Measurements from ENCODE around the gene EIF6.
"Not testable (repeated sequence)": the region's sequence is repeated elsewhere in the genome, so short reads cannot be mapped to it uniquely, and the experiment has no call there.

EIF6 gene

GRCh38 chr20:35273449-35274171 lies 11.0 kb downstream of the EIF6 start:
- H3K27ac Mint-ChIP-seq: peak overlapping the region; percentile 31
- ATAC-seq (replicated peaks) (no peak), DNase-seq (no peak)
- peaks cover 16 to 39% of the 10 kb centered on the region in 2 donors for H3K4me1 Mint-ChIP-seq
- H3K4me3 Mint-ChIP-seq: no peak overlapping the region
- H3K36me3 Mint-ChIP-seq: peaks cover 34 to 52% of the 10 kb centered on the region in 2 donors
- H3K27me3 Mint-ChIP-seq: no peaks in the 10 kb centered on the region
- H3K9me3 Mint-ChIP-seq: no peaks in the 10 kb centered on the region

DNA sequence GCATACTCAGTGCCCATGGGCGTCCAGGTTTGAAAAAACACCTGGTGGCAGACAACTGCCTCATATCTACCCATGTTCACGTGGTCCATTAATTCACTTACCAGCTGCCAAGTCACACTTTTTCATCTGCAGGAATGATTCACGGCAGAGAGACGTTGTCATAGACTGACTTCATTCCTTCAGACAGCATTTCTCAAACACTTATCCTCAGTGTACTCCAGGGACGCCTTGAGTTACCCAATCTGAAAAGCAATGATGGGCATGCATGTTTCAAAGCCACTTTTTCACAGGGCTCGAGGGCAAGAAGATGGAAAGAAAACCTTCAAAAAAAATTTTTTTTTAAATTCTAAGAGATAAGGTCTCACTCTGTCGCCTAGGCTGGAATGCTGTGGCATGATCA lies 12.7 kb downstream of the EIF6 start:
- peaks cover 17 to 44% of the 10 kb centered on the region in 2 donors for H3K4me1 Mint-ChIP-seq
- H3K27me3 Mint-ChIP-seq: no peaks in the 10 kb centered on the region
- H3K9me3 Mint-ChIP-seq: no peaks in the 10 kb centered on the region
- ATAC-seq (replicated peaks): no peak
- H3K36me3 Mint-ChIP-seq: peaks cover 32 to 46% of the 10 kb centered on the region in 2 donors
- no peak for DNase-seq
- H3K27ac Mint-ChIP-seq: no peak overlapping the region
- H3K4me3 Mint-ChIP-seq: no peak overlapping the region

DNA sequence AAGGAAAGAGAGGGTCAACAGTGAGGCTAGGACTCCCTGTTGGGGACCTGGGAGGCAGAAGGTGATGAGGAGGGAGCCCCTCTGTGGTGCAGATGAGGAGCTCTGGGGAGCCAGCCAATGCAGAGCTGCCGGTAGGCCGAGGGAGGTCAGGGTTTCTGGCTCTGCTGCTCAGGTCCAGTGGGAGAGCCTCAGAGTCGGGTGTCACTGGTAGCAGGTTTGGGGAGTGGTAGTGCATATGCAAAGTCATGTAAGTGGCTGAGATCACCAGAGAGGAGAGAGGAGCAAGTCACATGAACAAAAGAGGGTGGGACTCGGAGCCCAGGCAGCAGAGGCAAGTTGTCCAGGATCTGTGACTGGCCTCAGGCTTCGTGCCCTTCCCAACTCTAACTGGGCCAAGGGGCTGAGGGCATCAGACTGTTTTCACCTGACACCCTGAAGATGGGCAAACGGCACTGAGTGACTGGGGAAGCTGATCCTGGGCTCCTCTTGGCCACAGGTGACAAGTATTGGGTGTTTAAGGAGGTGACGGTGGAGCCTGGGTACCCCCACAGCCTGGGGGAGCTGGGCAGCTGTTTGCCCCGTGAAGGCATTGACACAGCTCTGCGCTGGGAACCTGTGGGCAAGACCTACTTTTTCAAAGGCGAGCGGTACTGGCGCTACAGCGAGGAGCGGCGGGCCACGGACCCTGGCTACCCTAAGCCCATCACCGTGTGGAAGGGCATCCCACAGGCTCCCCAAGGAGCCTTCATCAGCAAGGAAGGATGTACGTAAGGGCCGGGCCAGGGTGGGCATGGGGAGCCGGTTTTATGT lies 13.3 kb downstream of the EIF6 start:
- H3K4me1 Mint-ChIP-seq: peaks cover 15 to 39% of the 10 kb centered on the region in 2 donors
- H3K4me3 Mint-ChIP-seq: no peak overlapping the region
- no peaks in the 10 kb centered on the region for H3K27me3 Mint-ChIP-seq
- H3K27ac Mint-ChIP-seq: peak overlapping the region; percentile 48
- no peaks in the 10 kb centered on the region for H3K9me3 Mint-ChIP-seq
- no peak for DNase-seq
- H3K36me3 Mint-ChIP-seq: peaks cover 35 to 52% of the 10 kb centered on the region in 2 donors
- ATAC-seq (replicated peaks): no peak

DNA sequence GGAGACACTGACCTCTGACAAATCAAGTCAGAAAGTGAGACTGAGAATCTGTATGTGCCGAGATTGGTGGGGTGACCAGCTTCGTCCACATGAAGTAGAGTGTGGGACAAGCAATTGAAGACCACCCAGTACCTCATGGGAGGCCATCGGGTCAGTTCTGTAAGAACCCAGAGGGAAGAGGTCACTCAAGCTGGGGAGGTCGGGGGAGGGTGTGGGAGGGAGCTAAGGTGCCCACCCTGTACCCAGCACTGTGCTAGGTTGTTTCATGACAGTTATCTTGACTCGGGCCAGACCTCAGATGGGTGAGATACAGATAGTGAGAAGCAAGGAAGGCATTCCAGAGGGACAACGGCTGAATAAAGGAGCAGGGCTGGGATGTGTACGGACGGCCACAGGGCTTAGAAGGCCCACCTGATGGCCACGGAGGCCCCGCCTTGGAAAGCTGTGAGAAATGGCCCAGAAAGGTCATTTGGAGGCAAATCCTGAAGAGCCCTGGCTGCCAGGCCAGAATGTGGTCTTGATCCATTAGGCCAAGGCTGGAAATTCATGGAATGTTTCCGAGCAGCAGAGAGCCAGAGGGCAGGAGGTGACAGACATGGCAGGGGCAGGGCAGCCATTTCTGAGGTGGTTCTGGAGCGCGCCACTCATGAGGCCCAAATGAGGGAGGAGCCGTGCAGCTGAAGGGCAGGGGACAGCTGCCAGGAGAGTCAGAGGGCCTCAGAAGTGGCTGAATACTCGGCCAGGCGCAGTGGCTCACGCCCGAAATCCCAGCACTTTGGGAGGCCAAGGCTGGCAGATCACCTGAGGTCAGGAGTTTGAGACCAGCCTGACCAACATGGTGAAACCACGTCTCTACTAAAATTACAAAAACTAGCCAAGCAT lies 14.3 kb downstream of the EIF6 start:
- Mint-ChIP-seq H3K36me3 (peaks cover 35 to 50% of the 10 kb centered on the region in 2 donors), H3K9me3 (no peaks in the 10 kb centered on the region), H3K27ac (no peak overlapping the region), H3K4me1 (peaks cover 11 to 36% of the 10 kb centered on the region in 2 donors), H3K27me3 (no peaks in the 10 kb centered on the region), H3K4me3 (no peak overlapping the region)
- no peak for DNase-seq
- ATAC-seq (replicated peaks): no peak

- no peaks in the 10 kb centered on the region for H3K9me3 Mint-ChIP-seq
- ATAC-seq (replicated peaks) (peak; percentile 78 to 80), DNase-seq (no peak)
- no peaks in the 10 kb centered on the region for H3K27me3 Mint-ChIP-seq
- H3K4me1 Mint-ChIP-seq: peaks cover 12 to 35% of the 10 kb centered on the region in 2 donors
- peak overlapping the region; percentile 25 for H3K27ac Mint-ChIP-seq
- H3K4me3 Mint-ChIP-seq: no peak overlapping the region
- peaks cover 39 to 50% of the 10 kb centered on the region in 2 donors for H3K36me3 Mint-ChIP-seq
Measured at GRCh38 chr20:35269055-35269781, 15.4 kb downstream of the EIF6 start.

- H3K36me3 Mint-ChIP-seq: peaks cover 34 to 48% of the 10 kb centered on the region in 2 donors
- H3K27ac Mint-ChIP-seq: no peak overlapping the region
- ATAC-seq (replicated peaks): no peak
Measured at GRCh38 chr20:35267092-35267491, 17.5 kb downstream of the EIF6 start.

GRCh38 chr20:35264755-35265154 lies 19.8 kb downstream of the EIF6 start:
- peak overlapping the region; percentile 75 for H3K27ac Mint-ChIP-seq
- ATAC-seq (replicated peaks): no peak
- H3K4me1 Mint-ChIP-seq: peaks cover 14 to 21% of the 10 kb centered on the region in 2 donors
- no peak for DNase-seq
- H3K27me3 Mint-ChIP-seq: no peaks in the 10 kb centered on the region
- no peak overlapping the region for H3K4me3 Mint-ChIP-seq
- H3K9me3 Mint-ChIP-seq: no peaks in the 10 kb centered on the region
- peaks cover 25 to 36% of the 10 kb centered on the region in 2 donors for H3K36me3 Mint-ChIP-seq

More at GRCh38 chr20:35267092-35267491, 17.5 kb downstream of the EIF6 start:
- H3K4me3 Mint-ChIP-seq: no peak overlapping the region
- H3K9me3 Mint-ChIP-seq: no peaks in the 10 kb centered on the region
- no peak for DNase-seq
- peaks cover 14 to 21% of the 10 kb centered on the region in 2 donors for H3K4me1 Mint-ChIP-seq
- no peaks in the 10 kb centered on the region for H3K27me3 Mint-ChIP-seq

DNA sequence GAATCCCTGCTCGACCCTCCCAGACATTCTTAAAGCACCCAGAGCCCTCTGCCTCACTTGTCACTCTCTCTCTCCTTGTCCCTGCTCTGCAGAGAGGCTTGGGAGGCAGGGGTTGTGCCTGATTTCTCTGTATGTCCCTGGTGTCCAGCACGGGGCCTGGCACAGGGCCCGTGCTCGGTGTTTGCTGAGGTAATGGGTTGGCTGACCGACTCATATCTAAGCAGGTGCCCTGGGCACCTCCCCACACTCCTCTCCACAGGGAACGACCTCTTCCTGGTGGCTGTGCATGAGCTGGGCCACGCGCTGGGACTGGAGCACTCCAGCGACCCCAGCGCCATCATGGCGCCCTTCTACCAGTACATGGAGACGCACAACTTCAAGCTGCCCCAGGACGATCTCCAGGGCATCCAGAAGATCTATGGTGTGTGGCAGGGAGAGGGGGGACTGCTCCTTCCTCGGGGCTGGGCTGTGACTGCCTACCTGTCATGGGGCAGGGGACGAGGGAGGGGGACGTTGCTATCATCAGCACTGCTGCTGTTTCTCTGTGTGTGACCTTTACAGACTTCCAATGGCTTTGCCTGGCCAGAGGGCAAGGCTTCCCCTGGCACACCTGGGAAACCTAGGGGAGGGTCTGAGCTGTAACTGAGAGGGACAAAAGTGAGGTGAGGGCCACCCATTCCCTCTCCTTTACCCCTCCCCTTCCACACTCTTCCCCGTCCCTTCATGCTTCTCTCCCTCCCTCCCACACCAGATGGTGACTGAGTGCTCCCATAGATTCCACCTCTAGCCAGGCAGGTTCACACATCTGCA lies 20.8 kb downstream of the EIF6 start:
- H3K36me3 Mint-ChIP-seq: peaks cover 25 to 30% of the 10 kb centered on the region in 2 donors
- H3K9me3 Mint-ChIP-seq: no peaks in the 10 kb centered on the region
- no peaks in the 10 kb centered on the region for H3K27me3 Mint-ChIP-seq
- ATAC-seq (replicated peaks) (no peak), DNase-seq (no peak)
- peak overlapping the region; percentile 75 for H3K27ac Mint-ChIP-seq
- H3K4me3 Mint-ChIP-seq: no peak overlapping the region
- H3K4me1 Mint-ChIP-seq: peaks cover 10 to 13% of the 10 kb centered on the region in 2 donors

GRCh38 chr20:35262731-35263531 lies 21.6 kb downstream of the EIF6 start:
- not testable (repeated sequence) for ATAC-seq (replicated peaks); DNase-seq; H3K4me3 Mint-ChIP-seq; H3K9me3 Mint-ChIP-seq; H3K27me3 Mint-ChIP-seq; H3K4me1 Mint-ChIP-seq
- peak overlapping the region; percentile 75 for H3K27ac Mint-ChIP-seq
- H3K36me3 Mint-ChIP-seq: peaks cover 24 to 30% of the 10 kb centered on the region in 2 donors

DNA sequence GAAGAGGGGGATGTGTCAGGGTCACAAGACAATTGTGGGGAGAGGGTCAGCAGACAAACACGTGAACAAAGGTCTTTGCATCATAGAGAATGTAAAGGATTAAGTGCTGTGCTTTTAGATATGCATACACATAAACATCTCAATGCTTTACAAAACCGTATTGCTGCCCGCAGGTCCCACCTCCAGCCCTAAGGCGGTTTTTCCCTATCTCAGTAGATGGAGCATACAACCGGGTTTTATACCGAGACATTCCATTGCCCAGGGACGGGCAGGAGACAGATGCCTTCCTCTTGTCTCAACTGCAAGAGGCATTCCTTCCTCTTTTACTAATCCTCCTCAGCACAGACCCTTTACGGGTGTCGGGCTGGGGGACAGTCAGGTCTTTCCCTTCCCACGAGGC lies 22.3 kb downstream of the EIF6 start:
- not testable (repeated sequence) for H3K4me1 Mint-ChIP-seq

GRCh38 chr20:35260426-35260825 lies 24.1 kb downstream of the EIF6 start:
- Mint-ChIP-seq H3K27me3 (no peaks in the 10 kb centered on the region), H3K36me3 (peaks cover 17 to 18% of the 10 kb centered on the region in 2 donors), H3K27ac (no peak overlapping the region), H3K4me1 (peaks cover 0 to 3% of the 10 kb centered on the region in 2 donors), H3K9me3 (no peaks in the 10 kb centered on the region), H3K4me3 (no peak overlapping the region)
- DNase-seq: no peak
- no peak for ATAC-seq (replicated peaks)

More for the DNA sequence above, 22.3 kb downstream of the EIF6 start:
- H3K9me3 Mint-ChIP-seq; H3K27me3 Mint-ChIP-seq; ATAC-seq (replicated peaks); DNase-seq; H3K27ac Mint-ChIP-seq; H3K4me3 Mint-ChIP-seq: not testable (repeated sequence)
- H3K36me3 Mint-ChIP-seq: peaks cover 20 to 24% of the 10 kb centered on the region in 2 donors

GRCh38 chr20:35257175-35257909 lies 27.2 kb downstream of the EIF6 start:
- Mint-ChIP-seq H3K36me3 (peaks cover 15 to 16% of the 10 kb centered on the region in 2 donors), H3K27ac (no peak overlapping the region), H3K4me3 (no peak overlapping the region), H3K4me1 (peaks cover 2% of the 10 kb centered on the region in 2 donors), H3K9me3 (no peaks in the 10 kb centered on the region), H3K27me3 (no peaks in the 10 kb centered on the region)
- no peak for ATAC-seq (replicated peaks)
- DNase-seq: no peak
